ENCODE data around the gene RNF208.

The RNF208 gene

DNA sequence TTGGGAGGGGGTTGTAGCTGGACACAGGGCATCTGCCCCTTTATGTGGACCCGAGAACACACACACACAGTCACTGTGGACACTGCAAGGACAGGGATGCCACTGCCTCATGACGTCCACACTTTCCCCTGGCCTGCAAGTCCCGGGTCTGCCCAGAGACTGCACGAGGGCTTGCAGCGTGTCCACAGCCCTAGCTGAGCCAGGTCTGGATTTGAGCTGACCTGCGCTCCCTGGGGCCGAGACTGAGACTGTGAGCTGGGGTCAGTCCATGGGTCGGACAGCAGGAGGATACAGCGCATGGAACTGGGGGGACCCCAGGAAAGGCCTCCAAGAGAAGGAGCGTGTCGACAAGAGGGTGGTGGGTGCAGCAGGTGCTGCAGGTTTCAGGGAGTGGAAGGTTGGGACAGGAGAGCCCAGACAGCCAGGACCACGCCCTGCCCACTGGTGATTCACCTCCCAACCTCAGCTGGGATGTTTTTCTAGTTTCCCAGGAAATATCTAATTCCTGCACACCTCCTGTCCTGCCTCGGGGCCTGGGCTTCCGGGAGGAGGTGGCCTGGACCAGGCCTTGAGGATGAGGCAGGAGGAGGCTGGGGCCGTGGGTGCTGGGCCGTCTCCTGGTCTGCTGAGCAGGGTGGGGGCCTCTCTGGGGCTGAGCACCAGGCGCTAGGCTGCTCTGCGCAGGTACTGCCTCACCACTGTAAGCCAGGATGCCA lies 4.5 kb upstream of the RNF208 start:
- DNase-seq: no peak

- no peak for DNase-seq
These were observed 3.8 kb upstream of the RNF208 start for GRCh38 chr9:137225699-137226331.

DNA sequence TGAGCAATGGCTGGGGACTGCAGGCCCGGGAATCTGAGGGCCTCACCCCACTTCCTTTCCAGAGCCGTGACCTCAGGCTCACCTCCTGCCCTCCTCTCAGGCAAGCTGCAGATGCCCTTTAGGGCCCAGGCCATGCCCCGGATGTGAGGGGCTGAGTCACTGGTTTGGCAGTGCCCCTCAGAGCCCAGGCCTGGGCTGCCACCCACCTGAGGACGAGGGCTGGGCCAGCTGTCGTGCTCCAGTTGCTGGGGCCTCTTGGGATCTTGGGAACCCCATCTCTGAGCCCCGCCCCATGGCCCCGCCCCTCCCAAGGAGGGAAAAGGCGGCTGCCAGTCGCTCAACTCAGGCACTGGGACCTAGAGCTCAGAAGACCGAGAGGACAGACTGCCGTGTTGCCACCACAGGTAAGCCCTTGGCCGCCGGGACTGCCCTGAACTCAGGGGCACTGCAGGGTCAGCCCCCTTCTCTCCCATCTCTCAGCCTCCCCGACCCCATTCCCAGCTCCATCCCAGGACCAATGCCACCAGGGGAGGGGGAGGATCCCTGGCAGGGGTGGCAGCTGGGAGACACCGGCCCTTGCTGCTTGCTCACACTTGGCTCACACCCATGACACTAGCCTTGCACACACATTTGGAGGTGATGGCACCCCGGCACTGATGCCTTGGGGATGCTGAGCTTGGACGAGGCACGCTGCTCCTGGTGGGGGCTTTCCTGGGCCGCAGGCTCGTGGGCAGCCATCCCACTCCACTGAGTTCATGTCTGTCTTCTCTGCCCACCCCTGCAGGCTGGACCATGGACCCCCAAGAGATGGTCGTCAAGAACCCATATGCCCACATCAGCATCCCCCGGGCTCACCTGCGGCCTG lies 3.0 kb upstream of the RNF208 start, which contains the start of gene CYSRT1:
Gene CYSRT1, plus strand, starts transcription at position 345 of the 865 bp plus-strand sequence. Its CDS starts 448 bp downstream, at position 793.
- DNase-seq: no peak

DNA sequence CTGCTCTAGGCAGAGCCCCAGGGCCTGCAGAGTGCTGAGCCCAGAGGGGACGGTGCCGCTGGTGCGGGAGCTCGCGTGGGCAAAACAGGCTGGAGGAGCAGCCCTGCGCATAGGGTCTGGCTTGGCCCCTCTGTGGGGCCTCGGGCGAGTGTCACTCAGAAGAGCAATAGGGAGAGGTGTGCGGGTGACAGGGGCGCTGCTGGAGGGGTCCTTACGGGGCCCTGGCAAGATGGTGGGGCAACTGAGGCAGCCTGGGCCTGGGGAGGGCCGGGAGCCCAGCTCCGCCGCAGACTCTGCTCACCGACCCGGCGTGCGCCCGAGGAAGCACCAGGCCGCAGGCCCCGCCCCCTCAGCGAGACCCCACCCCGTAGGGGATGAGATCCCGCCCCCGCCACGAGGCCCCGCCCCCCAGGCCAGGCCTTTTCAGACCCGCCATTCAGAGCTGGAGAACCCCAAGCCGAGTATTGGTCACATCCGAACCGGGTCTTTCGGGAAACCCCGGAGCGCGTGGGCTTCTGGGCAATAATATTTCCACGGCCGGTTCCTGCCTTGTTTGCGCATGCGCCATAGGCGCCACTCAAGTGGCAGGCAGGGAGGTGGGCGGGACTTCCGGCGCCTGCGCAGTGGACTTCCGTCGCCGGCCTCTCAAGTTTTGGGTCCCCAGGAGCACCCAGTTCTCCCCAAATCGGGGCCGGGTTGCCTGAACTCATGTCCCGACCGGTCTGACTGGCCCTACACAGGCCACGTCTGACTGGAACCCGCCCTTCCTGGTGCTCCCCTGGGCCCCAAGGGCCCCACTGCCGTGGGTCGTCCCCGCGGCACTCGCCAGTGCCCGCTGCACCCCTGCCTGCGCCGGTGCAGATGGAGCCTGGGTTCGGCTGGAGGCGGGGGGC lies 1.3 kb upstream of the RNF208 start:
- DNase-seq: peak; percentile 99

GRCh38 chr9:137221506-137222111 lies 431 bp downstream of the RNF208 start:
- DNase-seq: no peak

DNA sequence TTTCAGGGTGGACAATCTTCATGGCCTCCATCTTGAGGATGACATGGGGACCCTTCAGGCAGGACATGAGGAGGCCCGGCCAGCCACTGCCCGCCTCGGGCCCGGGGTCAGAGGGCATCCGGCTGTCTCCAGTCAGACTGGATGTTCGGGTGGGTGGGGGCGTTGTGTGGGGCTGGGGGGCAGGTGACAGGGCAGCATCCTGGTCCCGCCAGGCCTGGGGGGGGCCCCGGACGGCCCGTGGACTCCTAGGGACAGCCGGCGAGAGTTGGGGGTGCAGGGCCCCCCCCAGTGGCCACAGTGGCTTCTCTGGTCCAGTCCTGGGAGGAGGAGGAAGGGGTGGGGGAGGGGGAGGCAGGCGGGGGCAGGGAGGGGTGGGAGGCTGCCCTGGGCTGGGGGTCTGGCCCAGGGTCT lies 940 bp downstream of the RNF208 start:
- DNase-seq: no peak

DNA sequence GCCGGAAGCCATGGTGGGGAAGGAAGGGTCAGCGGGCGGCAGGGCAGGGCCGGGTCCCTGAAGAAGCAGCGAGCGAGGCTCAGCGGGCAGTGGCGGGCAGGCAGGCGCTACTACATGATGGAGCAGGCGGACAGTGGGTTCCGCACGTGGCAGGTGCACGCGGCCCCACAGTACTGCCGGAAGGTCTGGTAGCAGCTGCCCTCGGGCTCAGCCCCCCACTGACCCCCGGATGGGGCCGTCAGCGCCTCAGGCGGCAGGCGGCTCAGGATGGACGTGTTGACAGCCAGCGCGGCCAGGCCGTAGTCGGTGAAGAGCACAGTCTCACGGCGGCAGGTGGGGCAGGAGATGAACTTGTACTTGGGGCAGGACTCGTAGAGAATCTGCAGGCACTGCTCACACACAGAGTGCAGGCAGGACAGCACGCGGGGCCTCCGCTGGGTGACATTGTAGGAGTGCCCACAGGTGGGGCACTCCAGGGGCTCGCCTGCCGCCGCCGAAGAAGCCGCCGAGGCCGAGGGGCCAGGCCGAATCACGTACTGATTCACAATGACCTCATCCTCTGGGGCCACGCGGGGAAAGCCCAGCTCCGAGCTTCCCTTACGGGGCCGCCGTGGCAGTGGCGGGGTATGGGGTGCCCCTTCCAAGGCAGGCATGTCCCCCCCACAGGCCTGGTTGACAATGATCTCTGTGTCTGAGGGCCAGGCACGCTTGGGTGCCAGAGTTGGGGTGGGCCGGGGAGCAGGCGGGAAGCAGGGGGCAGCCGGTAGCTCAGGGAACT lies 1.5 kb downstream of the RNF208 start:
- DNase-seq: no peak

DNA sequence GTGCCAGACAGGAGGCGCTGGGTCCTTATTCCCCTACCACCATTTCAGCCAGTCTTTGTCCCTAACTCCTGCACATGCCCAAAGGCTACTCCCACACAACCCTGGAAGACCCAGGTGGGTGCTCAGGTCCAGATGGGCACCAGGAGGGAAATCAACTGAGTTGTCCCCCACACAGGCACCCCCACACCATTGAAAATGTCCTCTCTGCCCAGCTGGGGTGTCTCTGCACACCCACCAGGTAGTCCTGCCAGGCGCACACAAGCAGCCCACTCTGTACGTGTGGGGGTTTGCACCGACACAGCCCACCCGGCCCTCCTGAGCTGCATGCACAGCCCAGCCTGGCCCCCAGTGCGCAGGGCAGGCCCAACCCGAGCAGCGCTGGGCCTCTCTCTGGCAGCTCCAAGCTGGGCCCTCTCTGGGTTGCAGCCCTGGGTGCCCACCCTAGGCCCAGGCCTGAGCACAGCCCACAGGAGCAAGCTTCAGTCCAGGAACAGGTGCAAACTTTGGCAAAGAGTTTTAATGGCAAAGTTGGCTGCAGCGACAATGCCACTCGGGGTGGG lies 2.2 kb downstream of the RNF208 start:
- no peak for DNase-seq

GRCh38 chr9:137218754-137219271 lies 3.2 kb downstream of the RNF208 start:
- DNase-seq: no peak

- DNase-seq: no peak
These were observed 3.8 kb downstream of the RNF208 start for GRCh38 chr9:137218212-137218753.

- DNase-seq: no peak
These were observed 4.5 kb downstream of the RNF208 start for GRCh38 chr9:137217276-137218211.

GRCh38 chr9:137216188-137216965 lies 5.7 kb downstream of the RNF208 start:
- DNase-seq: no peak

DNA sequence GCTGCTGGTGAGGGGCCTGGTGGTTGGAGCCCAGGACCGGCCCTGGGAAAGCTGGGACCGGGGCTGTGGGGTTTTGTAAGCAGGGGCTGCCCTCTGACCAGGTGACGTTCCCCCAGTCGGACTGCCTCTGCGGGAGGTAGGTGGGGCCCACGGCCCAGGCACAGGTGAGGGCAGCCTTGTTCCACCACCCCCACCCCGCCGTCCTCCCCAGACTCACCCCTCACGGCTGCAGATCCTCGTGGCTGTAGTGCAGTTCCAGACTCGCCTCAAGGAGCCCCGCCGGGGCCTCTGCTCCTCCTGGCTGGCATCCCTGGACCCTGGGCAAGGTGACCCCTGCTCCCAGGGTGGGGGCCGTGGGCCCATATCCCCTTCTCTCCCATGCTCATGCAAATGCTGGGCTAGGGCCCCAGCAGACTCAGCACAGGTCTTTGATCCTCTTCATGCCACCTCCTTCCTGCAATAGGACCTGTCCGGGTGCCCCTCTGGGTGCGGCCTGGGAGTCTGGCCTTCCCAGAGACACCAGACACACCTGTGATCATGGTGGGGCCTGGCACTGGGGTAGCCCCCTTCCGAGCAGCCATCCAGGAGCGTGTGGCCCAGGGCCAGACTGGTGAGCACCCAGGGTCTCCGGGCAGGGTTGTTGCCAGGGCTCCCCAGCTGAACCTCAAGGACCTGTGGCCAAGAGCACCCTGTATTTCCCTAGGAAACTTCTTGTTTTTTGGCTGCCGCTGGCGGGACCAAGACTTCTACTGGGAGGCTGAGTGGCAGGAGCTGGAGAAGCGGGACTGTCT lies 6.6 kb downstream of the RNF208 start:
- no peak for DNase-seq

GRCh38 chr9:137214620-137215019 lies 7.4 kb downstream of the RNF208 start:
- no peak for DNase-seq

- DNase-seq: no peak
These were observed 8.6 kb downstream of the RNF208 start for GRCh38 chr9:137213160-137214060.

DNA sequence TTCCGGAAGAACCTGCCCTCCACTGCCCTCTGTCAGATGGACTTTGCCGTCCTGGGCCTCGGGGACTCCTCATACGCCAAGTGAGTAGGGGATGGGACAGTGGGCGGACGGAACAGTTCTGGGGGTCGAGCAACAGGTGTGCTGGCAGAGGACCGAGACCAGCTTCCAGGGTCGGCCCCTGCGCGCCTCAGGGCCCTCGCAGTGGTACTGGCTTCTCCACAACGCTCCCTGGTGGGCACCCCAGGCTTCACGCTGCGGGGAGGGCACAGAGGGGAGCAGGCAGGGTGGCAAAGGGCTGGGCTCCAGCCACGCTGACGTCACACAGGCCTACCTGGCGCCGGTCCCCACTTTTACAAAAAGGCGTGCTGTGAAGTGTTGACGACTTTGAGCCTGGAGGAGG lies 9.5 kb downstream of the RNF208 start:
- DNase-seq: no peak

Data from activated CD8-positive, alpha-beta memory T cell treated with anti-CD3 and anti-CD28 coated beads, Interleukin-2, amount 50 U/mL, for 48 hours (primary cell).